NCI-H2196 (cell line): ENCODE measurements around the gene BASP1.
A peak's percentile ranks its signal among the peaks of the same experiment; 100 is the strongest.

Source experiments
- DNase-seq: peaks from one replicate; lab custom pipeline; 2025; ENCODE audit not compliant: unreplicated experiment; lab: John Stamatoyannopoulos, UW

The BASP1 gene, protein sequence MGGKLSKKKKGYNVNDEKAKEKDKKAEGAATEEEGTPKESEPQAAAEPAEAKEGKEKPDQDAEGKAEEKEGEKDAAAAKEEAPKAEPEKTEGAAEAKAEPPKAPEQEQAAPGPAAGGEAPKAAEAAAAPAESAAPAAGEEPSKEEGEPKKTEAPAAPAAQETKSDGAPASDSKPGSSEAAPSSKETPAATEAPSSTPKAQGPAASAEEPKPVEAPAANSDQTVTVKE

DNA sequence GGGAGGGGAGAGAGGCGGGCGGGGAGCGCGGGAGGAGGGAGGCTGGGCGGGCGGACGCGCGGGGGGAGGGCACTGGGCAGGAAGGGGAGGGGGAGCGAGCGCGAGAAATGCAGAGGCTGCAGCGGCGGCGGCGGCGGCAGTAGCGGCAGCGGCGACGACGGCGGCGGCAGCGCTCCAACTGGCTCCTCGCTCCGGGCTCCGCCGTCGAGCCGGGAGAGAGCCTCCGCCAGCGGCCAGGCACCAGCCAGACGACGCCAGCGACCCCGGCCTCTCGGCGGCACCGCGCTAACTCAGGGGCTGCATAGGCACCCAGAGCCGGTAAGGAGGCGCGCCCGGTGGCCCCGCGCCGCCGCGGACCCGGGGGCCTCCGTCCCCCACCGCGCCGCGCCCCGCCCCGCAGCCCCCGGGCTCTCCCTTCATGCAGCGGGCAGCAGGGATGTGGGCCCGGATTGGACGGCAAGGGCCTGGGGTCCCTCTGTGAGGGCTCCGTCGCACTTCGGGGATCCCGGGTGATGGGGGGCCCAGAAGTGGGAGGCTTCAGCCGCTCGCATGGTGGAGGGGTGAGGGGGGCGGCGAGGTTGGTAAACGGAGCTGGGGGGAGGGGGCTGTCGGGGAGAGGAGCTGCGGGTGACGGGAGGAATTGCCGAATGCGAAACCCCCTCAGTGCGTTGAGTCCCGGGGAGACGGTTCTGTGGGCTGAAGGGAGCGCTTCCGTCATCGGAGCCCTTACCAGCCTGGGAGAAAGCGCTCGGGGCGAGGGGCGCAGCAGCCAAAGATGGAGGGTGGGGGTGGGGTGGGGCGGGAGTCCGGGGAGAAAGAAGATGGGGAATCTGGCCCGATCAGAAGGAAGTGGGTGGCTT lies at the start of gene BASP1:
Gene BASP1, plus strand, starts transcription at position 139 of the 860 bp plus-strand sequence. CDS start 57,586 bp downstream, outside the sequence.
- DNase-seq: no peak

DNA sequence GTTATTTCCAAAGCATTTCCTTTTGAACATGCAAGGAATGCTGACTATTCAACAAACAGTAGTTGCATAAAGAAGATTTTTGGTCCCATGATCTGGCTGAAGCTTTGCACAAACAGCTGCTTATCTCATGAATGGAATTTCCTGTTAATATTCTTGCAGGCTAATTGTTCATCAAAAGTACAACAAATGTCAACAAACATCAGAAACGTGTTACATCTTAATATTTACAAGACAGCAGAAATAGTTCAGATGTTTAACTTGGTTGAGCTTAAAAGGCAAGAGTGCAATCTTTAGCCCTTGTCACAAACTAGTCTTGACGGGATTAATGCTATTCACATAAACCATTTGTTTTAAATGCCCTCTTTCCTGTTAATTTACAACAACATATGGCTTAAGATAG lies 47.9 kb upstream of the BASP1 start:
- DNase-seq: no peak

DNA sequence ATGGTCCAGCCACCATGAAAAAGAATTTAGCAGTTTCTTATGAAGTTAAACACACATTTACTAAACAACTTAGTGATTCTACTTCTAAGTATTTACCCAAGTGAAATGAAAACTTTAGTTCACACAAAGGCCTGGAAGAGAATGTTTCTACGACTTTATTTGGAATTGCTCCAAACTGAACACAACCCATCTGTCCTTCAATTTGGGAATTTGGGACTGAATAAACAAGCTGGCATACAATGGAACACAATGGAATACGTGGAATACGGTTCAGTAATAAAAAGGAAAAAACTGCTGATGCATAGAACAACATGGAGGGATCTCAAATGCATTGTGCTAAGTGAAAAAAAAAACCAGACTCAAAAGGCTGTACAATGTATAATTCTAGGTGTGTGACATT lies 44.6 kb upstream of the BASP1 start:
- DNase-seq: no peak

DNA sequence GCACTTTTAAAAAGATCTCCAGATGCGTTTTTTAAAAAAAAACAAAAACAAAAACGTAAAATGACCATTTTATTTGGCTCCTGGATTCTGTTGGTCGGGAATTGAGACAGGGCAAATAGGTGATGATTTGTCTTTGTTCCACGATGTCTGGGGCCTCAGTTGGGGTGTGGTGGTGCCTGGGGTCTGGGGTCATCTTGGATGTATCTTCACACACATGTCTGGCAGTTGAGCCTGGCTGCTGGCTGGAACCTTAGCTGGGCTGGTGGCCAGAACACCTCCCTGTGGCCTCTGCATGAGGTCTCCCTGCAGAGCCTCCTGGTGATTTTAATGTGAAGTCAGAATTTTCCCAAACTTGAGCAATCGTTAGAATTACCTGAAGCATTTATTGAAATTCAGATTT lies 42.5 kb upstream of the BASP1 start:
- DNase-seq: no peak

DNA sequence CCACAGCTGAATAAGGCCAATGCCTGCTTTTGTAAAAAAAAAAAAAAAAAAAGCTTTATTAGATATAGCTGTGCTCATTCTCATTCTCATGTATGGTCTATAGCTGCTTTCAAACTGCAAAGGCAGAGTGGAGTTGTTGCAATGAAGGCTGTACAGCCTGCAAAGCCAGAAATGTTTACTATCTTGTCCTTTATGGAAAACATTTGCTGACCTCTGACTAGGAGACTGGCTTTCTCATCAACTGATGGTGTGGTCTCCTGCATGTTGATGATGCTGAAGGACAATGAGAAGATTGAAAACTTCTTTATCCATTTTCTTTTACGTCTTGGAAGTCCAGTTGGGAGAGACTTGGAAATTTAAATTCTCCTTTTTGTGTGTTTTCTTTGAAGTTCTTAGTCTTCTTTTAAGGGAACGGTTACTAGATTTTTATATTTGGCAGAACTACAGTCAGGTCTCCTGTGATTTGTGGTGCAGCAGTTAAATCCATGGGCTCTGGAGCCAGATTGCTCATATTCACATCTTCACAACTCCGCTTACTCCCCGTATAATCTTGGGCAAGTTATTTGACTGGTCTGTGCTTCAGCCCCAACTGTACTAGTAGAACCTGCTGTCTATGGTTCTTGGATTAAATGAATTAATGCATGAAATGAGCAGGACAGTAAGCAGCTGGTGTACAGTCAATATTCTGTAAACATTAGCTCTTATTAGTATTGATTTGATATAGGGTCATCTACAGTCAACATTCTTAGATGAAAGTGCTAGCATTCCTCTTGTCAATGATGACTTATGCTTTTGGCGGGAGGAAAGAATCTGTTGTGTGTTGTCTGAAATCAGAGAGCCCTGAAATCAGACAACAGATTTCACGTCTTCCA lies 39.7 kb upstream of the BASP1 start:
- no peak for DNase-seq

DNA sequence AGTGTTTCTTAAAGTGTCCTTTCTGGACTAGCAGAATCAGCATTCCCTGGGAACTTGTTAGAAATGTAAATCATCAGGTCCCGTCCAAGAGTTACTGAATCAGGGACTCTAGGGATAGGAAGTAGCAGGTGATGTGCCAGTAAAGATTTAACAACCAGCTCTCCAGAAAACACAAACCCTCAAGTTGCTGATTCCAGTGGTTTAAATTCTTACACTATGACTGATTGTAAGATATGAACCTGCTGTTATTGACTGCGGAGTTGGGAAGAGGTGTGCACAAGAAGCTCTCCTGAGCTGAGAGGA lies 39.1 kb upstream of the BASP1 start:
- DNase-seq: no peak

DNA sequence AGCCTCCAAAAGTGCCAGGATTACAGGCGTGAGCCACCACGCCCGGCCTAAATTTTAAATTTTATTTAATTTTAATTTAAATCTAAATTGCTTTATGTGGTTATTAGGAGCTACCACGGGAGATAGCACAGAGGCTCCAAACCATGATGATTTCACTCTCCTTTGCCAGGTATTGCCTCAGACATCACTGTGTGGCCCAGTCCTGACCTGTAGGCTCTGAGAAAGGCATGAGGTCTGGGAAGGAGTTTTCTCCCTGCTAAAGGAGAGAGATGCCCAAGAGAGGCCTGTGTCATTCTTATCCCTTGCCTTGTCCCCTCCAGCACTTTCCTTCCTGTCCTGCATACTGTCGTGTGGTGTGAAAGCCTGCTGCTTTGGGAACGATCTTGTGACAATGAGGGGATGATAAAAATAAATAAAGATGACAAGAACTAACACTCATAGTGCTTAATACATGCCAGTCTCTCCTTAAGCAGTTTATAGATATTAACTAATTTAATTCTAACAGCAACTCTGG lies 37.0 kb upstream of the BASP1 start:
- DNase-seq: no peak

DNA sequence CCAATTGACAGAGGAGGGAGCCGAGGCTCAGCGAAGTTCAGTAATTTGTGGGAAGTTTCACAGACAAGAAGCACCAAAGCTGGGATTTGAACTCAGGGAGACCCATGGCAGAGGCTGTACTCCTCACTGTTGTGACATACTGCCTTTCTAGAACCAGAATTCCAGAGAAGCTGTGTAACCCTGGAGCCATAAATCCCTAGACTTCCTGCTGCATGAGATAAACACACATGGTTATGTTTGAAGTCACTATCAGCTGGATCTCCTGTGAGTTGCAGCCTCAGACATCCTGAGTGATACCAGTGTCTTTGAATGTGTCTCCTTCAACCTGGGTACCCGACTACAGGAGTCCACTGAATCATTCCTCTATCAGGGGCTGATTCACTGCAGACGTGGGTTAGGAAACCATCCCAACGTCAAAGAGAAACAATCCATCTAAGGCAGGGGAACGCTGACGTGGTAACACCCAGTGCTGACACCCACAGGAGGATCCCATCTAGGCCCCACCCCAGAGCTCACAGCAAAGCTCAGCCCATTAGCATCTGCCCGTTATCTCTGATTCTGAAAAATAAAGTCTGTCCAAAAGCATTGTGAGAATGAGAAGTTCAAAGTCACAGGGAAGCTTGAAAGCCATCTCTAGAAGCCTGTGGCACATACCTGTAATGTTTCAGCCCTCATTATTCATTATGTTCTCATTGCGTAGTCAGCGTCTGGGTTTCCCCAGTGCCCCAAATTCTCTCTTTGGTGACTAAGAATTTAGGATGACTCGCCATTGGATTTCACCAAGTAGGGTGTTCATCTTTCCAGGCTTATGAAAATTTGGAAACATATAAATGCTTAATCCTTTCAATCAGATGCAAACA lies 36.3 kb upstream of the BASP1 start:
- no peak for DNase-seq

DNA sequence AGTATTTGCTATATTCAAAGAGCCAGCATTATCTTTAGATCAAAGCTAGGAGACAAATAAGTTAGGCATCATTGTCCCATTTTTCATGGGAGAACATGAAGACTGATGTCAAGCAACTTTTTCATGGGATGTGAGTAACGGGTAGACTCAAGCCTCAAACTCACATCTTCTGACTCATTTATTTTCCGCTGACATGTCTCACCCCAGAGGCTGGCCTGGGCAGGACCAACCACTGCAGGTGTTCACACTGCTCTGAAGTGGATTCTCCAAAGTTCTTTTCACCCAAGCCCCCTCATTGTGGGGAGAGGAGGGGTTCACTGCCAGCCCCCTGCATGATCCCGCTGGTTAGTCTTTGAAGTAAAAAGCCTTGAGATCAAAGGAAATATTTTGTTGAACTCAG lies 34.9 kb upstream of the BASP1 start:
- no peak for DNase-seq

DNA sequence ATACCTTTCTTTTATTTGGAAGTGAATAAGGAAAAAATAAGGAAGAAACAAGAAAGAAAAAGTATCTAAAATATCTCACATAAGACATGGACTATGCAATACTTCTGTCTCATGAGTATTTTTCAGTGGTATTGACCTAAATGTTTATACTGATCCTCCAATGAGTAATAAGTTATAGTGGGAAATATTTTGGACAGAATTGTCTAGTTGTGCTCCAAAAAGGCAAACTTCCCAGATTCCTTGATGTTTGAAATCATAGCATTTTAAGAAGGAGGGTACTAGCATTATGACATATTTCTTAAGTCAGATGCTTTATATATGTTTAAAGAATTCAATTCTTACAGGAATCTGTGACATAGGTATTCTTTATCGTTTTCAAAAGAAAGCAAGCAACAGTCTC lies 34.5 kb upstream of the BASP1 start:
- DNase-seq: no peak

DNA sequence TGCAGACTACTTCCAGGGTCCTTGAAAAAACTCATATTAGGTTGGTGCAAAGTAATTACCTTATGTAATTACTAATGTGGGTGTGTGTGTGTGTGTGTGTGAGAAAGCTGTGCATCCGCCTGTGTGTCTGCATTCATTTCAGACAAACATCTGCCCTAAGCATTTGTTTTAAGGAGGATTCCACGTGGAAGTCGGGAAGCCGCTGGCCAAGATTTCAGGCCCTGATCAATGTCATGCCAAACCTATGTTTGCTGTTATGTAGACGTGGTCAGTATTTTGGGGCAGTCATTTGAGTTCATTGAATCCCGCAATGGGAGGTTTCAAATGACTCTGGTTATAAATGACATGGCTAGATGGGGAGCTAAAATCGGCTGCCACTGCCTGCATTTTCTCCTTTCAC lies 33.6 kb upstream of the BASP1 start:
- no peak for DNase-seq

DNA sequence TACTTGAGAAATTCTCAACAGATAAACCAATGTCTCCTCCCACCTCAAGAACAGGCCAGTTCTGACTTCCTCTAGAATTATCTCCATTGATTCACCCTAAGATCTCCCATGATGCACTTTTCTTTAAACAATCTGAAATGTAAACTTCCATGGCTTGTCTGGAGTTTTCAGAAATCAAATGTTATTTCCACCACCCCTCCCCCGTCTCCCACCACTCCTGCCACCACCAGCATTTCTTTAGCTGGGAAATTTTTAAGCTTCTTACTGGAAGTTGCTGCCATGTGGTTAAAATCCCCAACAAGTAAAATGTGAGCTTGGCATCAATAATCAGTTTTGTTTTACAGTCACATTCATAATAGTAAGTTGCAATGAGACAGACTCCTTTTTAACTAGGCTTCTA lies 32.8 kb upstream of the BASP1 start:
- no peak for DNase-seq

DNA sequence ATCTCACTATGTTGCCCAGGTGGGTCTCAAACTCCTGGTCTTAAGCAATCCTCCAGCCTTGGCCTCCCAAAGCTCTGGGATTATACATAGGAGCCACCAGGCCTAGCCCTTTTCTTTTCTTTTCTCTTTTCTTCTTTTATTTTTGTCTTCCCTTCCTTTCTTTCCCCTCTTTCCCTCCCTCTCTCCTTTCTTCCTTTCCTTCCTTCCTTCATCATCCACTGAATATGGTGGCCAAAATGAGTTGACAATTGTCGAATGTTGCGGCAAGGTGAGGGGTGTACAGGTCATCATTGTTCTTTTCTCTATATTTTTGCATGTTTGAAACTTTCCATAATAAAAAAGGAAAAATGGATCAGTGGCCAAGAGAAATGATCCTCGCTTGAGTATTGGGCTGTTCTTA lies 32.1 kb upstream of the BASP1 start:
- DNase-seq: no peak

DNA sequence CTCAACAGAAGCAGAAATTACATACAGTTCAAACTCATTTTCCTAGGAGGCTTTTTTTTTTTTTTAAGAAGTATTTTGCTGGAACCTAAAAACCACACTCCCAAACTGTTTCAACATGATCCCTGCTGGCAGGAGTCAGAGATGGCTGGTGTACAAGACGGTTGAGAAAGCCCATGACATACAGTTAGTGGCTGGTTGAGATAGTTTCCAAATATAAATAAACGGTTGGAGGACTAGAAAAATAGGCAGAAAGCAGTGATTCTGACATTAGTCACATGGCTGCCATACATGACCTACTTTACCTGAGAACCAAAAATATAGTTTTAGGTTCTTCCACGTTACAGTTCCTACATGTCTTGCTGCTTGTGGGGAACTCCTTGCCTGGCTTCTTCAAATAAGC lies 31.7 kb upstream of the BASP1 start:
- DNase-seq: no peak

DNA sequence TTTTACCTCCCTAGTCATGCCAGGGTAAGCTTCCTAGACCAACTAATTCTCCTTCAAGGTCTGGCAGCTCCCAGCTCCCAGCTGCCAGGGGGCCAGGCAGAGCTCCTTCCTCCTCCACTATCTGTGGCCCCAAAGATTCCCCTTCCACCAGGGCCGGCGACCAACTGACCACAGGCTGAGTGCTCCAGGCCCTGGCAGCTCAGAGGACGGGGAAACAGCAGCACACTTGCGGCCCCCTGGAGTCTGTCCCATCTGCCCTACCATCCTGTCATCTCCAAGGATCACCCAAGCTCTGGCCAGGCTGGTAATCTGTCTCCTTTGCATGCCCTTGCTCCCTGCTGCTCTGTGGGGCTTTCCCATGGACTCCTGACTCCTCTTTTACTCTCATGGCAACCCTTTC lies 31.2 kb upstream of the BASP1 start:
- DNase-seq: no peak

DNA sequence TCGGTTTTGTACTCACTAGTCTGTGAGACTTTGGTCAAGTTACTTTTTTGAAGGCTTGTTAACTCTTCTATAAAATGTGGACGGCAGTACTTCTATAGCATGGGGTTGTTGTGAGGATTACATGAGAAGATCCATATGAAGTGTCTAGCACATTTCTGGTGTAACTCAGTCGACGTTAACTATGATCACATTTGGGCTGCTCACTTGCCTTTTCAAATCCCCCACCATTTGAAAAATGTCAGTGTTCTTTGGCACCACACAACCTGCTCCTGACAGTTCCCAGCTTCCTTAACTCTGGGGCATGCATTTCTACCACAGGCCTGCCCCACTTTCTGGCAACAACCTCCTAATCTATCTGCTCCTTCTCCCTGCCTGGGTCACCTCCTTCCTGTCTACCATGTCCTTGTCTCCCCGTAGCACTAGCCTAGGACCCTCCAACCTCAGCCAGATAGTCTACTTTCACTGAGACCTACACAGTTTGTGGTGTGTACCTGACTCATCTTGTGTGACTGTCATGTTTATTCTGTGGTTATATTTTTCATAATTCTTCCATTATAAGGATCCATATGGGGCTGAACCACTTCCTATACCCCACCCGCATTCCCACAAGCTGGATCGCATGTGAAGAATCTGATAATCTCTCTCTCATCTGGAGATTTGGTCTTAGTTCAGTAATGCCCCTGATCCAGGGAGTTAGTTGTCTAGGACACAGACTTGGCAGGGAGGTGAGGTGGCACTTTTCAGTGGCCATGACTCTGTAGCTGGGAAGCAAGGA lies 30.2 kb upstream of the BASP1 start:
- no peak for DNase-seq

DNA sequence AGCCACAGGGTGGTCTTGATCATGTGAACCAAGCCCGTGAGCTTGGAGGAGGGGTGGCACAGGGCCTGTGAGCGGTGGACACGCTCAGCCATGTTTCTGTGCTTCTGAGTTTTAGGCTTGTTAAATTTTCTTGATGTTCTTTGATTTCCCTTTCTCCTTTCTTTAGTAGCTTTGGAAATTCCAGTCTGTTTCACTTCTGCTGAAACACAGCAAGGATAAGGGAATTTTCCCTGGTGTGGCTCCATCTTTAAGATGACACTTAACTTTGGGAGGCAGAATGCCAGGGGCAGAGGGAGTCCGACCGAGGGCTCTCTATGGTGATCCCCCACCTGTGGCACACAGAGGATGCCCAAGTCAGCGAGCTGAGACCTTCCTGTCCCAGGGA lies 29.7 kb upstream of the BASP1 start:
- DNase-seq: no peak

DNA sequence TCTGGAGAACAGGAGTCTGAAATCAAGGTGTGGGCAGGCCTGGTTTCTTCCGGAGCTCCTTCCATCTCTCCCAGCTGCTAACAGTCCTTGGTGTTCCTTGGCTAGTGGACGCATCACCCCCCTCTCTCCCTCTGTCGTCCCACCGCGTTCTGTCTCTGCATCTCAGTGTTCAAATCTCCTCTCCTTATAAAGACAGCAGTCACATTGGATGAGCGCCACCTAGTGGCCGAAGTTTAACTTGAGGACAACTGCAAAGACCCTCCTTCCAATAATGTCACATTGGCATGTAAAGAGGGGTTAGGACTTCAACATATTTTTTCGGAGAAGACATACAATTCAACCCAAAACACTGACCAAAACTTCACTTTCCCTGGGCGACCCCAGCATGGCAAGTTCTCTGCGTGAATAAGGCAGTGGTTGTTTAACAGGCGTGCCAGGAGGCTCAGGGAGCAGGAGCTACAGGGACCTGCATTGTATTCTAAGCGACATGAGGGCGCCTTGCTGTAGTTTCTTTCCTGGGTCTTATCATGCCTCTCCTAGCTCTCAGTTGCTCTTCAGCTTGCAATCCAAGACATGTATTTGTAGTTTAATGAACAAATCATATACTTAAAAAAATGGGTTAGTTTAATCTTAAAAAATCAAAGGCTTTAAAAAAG lies 27.9 kb upstream of the BASP1 start:
- peak; percentile 58 for DNase-seq

DNA sequence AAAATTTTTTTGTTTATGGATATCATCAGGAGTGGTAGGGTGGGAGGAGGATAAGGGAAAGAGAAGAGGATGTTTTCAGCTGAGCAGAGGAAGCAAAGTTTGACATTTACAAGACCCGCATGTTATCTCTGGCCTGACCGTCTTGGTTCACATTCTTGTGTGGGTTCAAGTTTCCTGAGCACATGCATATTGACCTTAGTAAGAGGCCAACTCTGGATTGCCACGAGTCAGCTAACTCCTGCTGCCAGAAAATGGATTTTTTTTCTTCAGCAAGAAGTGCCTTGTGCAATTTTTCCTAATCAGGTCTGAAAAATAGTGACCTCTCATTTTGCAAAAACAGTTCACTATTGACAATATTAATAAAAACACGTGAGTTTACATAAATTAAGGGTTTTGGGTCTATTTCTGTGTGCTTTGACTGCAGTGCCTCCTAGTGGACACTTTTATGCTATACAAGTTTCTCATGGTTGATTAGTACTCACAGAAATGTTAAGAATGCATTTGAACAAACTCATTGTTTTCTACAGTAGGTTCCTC lies 27.1 kb upstream of the BASP1 start:
- DNase-seq: peak; percentile 8
